ENCODE results near the gene MPEG1.

GRCh38 chr11:59240322-59240721, 27.6 kb upstream of the MPEG1 start:
- TF ChIP-seq CEBPB (IDR thresholded peaks at IDR 0.05) (no peak), BHLHE40 (IDR thresholded peaks at IDR 0.05; ENCODE audit: low read depth, low read length) (no peak), POLR2A (IDR thresholded peaks at IDR 0.05; ENCODE audit: low read length) (no peak), EHMT2 (IDR thresholded peaks at IDR 0.05; ENCODE audit: low read depth) (no peak), PHF8 (IDR thresholded peaks at IDR 0.05; ENCODE audit: borderline replicate concordance, low read depth) (no peak), RAD21 (conservative IDR thresholded peaks at IDR 0.05 in 1 of 2, IDR thresholded peaks at IDR 0.05 in 1 of 2) (no peak)
- TF ChIP-seq, protein P1, sequence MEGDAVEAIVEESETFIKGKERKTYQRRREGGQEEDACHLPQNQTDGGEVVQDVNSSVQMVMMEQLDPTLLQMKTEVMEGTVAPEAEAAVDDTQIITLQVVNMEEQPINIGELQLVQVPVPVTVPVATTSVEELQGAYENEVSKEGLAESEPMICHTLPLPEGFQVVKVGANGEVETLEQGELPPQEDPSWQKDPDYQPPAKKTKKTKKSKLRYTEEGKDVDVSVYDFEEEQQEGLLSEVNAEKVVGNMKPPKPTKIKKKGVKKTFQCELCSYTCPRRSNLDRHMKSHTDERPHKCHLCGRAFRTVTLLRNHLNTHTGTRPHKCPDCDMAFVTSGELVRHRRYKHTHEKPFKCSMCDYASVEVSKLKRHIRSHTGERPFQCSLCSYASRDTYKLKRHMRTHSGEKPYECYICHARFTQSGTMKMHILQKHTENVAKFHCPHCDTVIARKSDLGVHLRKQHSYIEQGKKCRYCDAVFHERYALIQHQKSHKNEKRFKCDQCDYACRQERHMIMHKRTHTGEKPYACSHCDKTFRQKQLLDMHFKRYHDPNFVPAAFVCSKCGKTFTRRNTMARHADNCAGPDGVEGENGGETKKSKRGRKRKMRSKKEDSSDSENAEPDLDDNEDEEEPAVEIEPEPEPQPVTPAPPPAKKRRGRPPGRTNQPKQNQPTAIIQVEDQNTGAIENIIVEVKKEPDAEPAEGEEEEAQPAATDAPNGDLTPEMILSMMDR (IDR thresholded peaks at IDR 0.05), result no peak
- TF ChIP-seq, protein P2, sequence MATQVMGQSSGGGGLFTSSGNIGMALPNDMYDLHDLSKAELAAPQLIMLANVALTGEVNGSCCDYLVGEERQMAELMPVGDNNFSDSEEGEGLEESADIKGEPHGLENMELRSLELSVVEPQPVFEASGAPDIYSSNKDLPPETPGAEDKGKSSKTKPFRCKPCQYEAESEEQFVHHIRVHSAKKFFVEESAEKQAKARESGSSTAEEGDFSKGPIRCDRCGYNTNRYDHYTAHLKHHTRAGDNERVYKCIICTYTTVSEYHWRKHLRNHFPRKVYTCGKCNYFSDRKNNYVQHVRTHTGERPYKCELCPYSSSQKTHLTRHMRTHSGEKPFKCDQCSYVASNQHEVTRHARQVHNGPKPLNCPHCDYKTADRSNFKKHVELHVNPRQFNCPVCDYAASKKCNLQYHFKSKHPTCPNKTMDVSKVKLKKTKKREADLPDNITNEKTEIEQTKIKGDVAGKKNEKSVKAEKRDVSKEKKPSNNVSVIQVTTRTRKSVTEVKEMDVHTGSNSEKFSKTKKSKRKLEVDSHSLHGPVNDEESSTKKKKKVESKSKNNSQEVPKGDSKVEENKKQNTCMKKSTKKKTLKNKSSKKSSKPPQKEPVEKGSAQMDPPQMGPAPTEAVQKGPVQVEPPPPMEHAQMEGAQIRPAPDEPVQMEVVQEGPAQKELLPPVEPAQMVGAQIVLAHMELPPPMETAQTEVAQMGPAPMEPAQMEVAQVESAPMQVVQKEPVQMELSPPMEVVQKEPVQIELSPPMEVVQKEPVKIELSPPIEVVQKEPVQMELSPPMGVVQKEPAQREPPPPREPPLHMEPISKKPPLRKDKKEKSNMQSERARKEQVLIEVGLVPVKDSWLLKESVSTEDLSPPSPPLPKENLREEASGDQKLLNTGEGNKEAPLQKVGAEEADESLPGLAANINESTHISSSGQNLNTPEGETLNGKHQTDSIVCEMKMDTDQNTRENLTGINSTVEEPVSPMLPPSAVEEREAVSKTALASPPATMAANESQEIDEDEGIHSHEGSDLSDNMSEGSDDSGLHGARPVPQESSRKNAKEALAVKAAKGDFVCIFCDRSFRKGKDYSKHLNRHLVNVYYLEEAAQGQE (IDR thresholded peaks at IDR 0.05), result no peak
